Testis (tissue), 5 donors: ENCODE results near the gene CT45A6. TPM values are rescaled to one million over a fixed set of nuclear protein-coding genes. Genes with fewer than 3 reads are reported as not detected.
"Not testable (repeated sequence)": the region's sequence is repeated elsewhere in the genome, so short reads cannot be mapped to it uniquely, and the experiment has no call there.

Experiments used
- DNase-seq: peaks from one replicate; pipeline ENCODE4 v3.0.0-alpha.2; 2019
- H3K27ac ChIP-seq, 2 donors: fragments of 200-600 bp; sonication (generic); one replicate each; pipeline ENCODE4 v1.5.1; 2019
- H3K27me3 ChIP-seq: fragments of 200-600 bp; sonication (generic); one replicate; pipeline ENCODE4 v1.5.1; 2019
- H3K36me3 ChIP-seq: fragments of 200-600 bp; sonication (generic); one replicate; pipeline ENCODE4 v1.5.1; 2017; ENCODE audit warnings: low read depth; ENCODE audit errors: missing control alignments
- H3K4me1 ChIP-seq: fragments of 200-600 bp; sonication (generic); one replicate; pipeline ENCODE4 v1.5.1; 2019
- H3K4me3 ChIP-seq, 2 donors: fragments of 200-600 bp; sonication (generic); one replicate each; pipeline ENCODE4 v1.5.1; 2017 to 2019
- H3K9me3 ChIP-seq: fragments of 200-600 bp; sonication (generic); one replicate; pipeline ENCODE4 v1.5.1; 2017
- WGBS, 2 donors: methylation state at CpG; one replicate each; pipeline ENCODE4 v1.1.5; 2018; 5-methylcytosine and 5-hydroxymethylcytosine counted together
- intact Hi-C: fragments of 100-400 bp; cut with DNase I; formaldehyde crosslinking; loops from one replicate; pipeline ENCODE4 v1.15.1; 2023; ENCODE audit warnings: low total_unique reads
- long read RNA-seq, 2 donors: transcript quantifications; one replicate each; lab custom pipeline, GENCODE V29; 2026
- polyA plus RNA-seq: library from polyadenylated mRNA; stranded (reverse); fragments of 350-450 nt; fragmentation: Illumina TruSeq; extraction: RNeasy Lipid Tissue Mini Kit (QIAGEN cat#74804); gene quantifications from one replicate; pipeline ENCODE4 v1.2.3, GENCODE V29; 2014; ENCODE audit warnings: low read depth, low replicate concordance; ENCODE audit not compliant: insufficient read depth
- total RNA-seq, 2 donors: library from RNA; depleted of rRNA; stranded (reverse); fragments of >200 nt; gene quantifications; one replicate each; pipeline ENCODE4 v1.2.3, GENCODE V29; 2016

The CT45A6 gene, protein sequence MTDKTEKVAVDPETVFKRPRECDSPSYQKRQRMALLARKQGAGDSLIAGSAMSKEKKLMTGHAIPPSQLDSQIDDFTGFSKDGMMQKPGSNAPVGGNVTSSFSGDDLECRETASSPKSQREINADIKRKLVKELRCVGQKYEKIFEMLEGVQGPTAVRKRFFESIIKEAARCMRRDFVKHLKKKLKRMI
- total RNA-seq, result not detected
- not detected for polyA plus RNA-seq
- long read RNA-seq, donor 1, partial matches to known transcripts, result 0 of 1 reads
- long read RNA-seq, donor 1, other reads (novel, unspliced or antisense), result 0 of 1 reads
- long read RNA-seq, donor 2, result 0 reads

DNA sequence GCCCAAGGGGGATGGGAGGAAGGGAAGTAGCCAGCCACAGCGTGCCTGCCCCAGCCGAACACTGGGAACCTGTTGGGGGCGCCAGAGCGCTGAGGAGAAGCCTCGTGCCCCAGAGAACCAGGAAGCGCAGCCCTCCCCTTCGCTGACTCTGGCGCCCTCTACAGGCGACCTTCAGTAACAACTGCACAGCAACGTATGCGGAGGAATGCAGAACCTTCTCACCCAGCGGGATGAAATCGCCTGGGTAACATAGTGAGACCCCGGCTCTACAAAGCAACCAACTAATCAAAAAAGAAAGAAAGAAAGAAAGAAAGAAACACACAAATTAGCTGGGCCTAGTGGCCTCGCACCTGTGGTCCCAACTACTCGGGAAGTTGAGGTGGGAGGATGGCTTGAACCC lies at the start of gene CT45A6:
TSS of gene CT45A6 (minus strand) at position 101 of the 400 bp plus-strand sequence. CDS start 3,794 bp downstream, outside the sequence.
- H3K36me3 ChIP-seq, H3K4me3 ChIP-seq, H3K27ac ChIP-seq, intact Hi-C loops, H3K27me3 ChIP-seq, H3K9me3 ChIP-seq, H3K4me1 ChIP-seq, DNase-seq: not testable (repeated sequence)
- no CpG with 5 or more reads among the region's 16 CpGs for WGBS, 2 donors

DNA sequence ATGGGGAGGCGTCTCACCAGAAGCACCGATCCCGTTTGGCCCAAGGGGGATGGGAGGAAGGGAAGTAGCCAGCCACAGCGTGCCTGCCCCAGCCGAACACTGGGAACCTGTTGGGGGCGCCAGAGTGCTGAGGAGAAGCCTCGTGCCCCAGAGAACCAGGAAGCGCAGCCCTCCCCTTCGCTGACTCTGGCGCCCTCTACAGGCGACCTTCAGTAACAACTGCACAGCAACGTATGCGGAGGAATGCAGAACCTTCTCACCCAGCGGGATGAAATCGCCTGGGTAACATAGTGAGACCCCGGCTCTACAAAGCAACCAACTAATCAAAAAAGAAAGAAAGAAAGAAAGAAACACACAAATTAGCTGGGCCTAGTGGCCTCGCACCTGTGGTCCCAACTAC lies 34.6 kb upstream of the CT45A6 start, which contains the start of gene CT45A7:
TSS of gene CT45A7 (minus strand) at position 101 of the 400 bp plus-strand sequence. CDS start 3,747 bp downstream, outside the sequence.
- no CpG with 5 or more reads among the region's 17 CpGs for WGBS, 2 donors
- H3K27me3 ChIP-seq, H3K27ac ChIP-seq, H3K36me3 ChIP-seq, DNase-seq, intact Hi-C loops, H3K4me1 ChIP-seq, H3K9me3 ChIP-seq, H3K4me3 ChIP-seq: not testable (repeated sequence)

DNA sequence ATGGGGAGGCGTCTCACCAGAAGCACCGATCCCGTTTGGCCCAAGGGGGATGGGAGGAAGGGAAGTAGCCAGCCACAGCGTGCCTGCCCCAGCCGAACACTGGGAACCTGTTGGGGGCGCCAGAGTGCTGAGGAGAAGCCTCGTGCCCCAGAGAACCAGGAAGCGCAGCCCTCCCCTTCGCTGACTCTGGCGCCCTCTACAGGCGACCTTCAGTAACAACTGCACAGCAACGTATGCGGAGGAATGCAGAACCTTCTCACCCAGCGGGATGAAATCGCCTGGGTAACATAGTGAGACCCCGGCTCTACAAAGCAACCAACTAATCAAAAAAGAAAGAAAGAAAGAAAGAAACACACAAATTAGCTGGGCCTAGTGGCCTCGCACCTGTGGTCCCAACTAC lies 17.3 kb upstream of the CT45A6 start, which contains the start of gene CT45A2:
TSS of gene CT45A2 (minus strand) at position 101 of the 400 bp plus-strand sequence. CDS start 3,747 bp downstream, outside the sequence.
- intact Hi-C loops, H3K4me1 ChIP-seq, H3K36me3 ChIP-seq, H3K27ac ChIP-seq, H3K27me3 ChIP-seq, DNase-seq, H3K4me3 ChIP-seq, H3K9me3 ChIP-seq: not testable (repeated sequence)
- WGBS, 2 donors, result no CpG with 5 or more reads among the region's 17 CpGs

DNA sequence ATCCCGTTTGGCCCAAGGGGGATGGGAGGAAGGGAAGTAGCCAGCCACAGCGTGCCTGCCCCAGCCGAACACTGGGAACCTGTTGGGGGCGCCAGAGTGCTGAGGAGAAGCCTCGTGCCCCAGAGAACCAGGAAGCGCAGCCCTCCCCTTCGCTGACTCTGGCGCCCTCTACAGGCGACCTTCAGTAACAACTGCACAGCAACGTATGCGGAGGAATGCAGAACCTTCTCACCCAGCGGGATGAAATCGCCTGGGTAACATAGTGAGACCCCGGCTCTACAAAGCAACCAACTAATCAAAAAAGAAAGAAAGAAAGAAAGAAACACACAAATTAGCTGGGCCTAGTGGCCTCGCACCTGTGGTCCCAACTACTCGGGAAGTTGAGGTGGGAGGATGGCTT lies 17.2 kb downstream of the CT45A6 start, which contains the start of gene CT45A5:
TSS of gene CT45A5 (minus strand) at position 101 of the 400 bp plus-strand sequence. CDS start 3,774 bp downstream, outside the sequence.
- H3K4me1 ChIP-seq, H3K9me3 ChIP-seq, H3K36me3 ChIP-seq, intact Hi-C loops, H3K27ac ChIP-seq, H3K4me3 ChIP-seq, H3K27me3 ChIP-seq, DNase-seq: not testable (repeated sequence)
- no CpG with 5 or more reads among the region's 16 CpGs for WGBS, 2 donors

DNA sequence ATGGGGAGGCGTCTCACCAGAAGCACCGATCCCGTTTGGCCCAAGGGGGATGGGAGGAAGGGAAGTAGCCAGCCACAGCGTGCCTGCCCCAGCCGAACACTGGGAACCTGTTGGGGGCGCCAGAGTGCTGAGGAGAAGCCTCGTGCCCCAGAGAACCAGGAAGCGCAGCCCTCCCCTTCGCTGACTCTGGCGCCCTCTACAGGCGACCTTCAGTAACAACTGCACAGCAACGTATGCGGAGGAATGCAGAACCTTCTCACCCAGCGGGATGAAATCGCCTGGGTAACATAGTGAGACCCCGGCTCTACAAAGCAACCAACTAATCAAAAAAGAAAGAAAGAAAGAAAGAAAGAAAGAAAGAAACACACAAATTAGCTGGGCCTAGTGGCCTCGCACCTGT lies 34.5 kb downstream of the CT45A6 start, which contains the start of gene CT45A3:
TSS of gene CT45A3 (minus strand) at position 101 of the 400 bp plus-strand sequence. CDS start 3,747 bp downstream, outside the sequence.
- H3K27me3 ChIP-seq, H3K36me3 ChIP-seq, H3K9me3 ChIP-seq, DNase-seq, H3K4me1 ChIP-seq, H3K27ac ChIP-seq, H3K4me3 ChIP-seq, intact Hi-C loops: not testable (repeated sequence)
- no CpG with 5 or more reads among the region's 17 CpGs for WGBS, 2 donors

DNA sequence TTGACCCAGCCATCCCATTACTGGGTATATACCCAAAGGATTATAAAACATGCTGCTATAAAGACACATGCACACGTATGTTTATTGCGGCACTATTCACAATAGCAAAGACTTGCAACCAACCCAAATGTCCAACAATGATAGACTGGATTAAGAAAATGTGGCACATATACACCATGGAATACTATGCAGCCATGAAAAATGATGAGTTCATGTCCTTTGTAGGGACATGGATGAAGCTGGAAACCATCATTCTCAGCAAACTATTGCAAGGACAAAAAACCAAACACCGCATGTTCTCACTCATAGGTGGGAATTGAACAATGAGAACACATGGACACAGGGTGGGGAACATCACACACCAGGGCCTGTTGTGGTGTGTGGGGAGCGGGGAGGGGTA lies 57.8 kb downstream of the CT45A6 start:
- DNase-seq, H3K27me3 ChIP-seq, H3K4me3 ChIP-seq, H3K36me3 ChIP-seq, H3K27ac ChIP-seq, H3K4me1 ChIP-seq, intact Hi-C loops, H3K9me3 ChIP-seq: not testable (repeated sequence)
- 100% methylated on average over 3 of the region's 4 CpGs for WGBS, 2 donors

Other genes with a start within 250 kb of the CT45A6 start
- gene CT45A1, start 89.1 kb downstream of the CT45A6 start, total RNA-seq, result 10 to 100 TPM in 1 of 2 donors, 1 to 10 TPM in 1; 6.6 to 11.9 TPM
- 8.3 TPM for gene CT45A1, start 89.1 kb downstream of the CT45A6 start, polyA plus RNA-seq
- gene CT45A3, start 34.6 kb downstream of the CT45A6 start, total RNA-seq, result 10 to 100 TPM; 19.9 to 27.5 TPM
- 20.7 TPM for gene CT45A3, start 34.6 kb downstream of the CT45A6 start, polyA plus RNA-seq
- 1 to 10 TPM; 6.2 to 8.1 TPM for gene CT45A5, start 17.3 kb downstream of the CT45A6 start, total RNA-seq
- gene CT45A5, start 17.3 kb downstream of the CT45A6 start, polyA plus RNA-seq, result 6.7 TPM
- under 1 TPM in 1 of 2 donors, not detected in 1; 0.31 TPM for gene CT45A2, start 17.2 kb upstream of the CT45A6 start, total RNA-seq
- 0.37 TPM for gene CT45A2, start 17.2 kb upstream of the CT45A6 start, polyA plus RNA-seq
- not detected for gene CT45A7, start 34.5 kb upstream of the CT45A6 start, total RNA-seq
- gene CT45A7, start 34.5 kb upstream of the CT45A6 start, polyA plus RNA-seq, result 0.83 TPM
- under 1 TPM in 1 of 2 donors, not detected in 1; 0.31 TPM for gene CT45A8, start 51.8 kb upstream of the CT45A6 start, total RNA-seq
- gene CT45A8, start 51.8 kb upstream of the CT45A6 start, polyA plus RNA-seq, result 0.37 TPM
- not detected for gene CT45A9, start 69.0 kb upstream of the CT45A6 start, total RNA-seq
- gene CT45A9, start 69.0 kb upstream of the CT45A6 start, polyA plus RNA-seq, result not detected
- gene CT45A10, start 90.7 kb upstream of the CT45A6 start, total RNA-seq, result 10 to 100 TPM; 17.7 to 27.9 TPM
- 10.0 TPM for gene CT45A10, start 90.7 kb upstream of the CT45A6 start, polyA plus RNA-seq
- gene SAGE1, start 90.9 kb upstream of the CT45A6 start, total RNA-seq, result 1 to 10 TPM; 3.9 to 5.5 TPM
- 5.3 TPM for gene SAGE1, start 90.9 kb upstream of the CT45A6 start, polyA plus RNA-seq
- 10 to 100 TPM in 1 of 2 donors, 1 to 10 TPM in 1; 9.8 to 11.1 TPM for gene MMGT1, start 171.2 kb upstream of the CT45A6 start, total RNA-seq
- gene MMGT1, start 171.2 kb upstream of the CT45A6 start, polyA plus RNA-seq, result 8.8 TPM
- 10 to 100 TPM; 18.3 to 19.9 TPM for gene SLC9A6, start 182.6 kb upstream of the CT45A6 start, total RNA-seq
- 13.0 TPM for gene SLC9A6, start 182.6 kb upstream of the CT45A6 start, polyA plus RNA-seq